ENCODE data around the gene MAP4. TPM values are rescaled to one million over a fixed set of nuclear protein-coding genes. Genes with fewer than 3 reads are reported as not detected.

The MAP4 gene
- polyA plus RNA-seq, 1 donor from 2014 or later, result 186 TPM

DNA sequence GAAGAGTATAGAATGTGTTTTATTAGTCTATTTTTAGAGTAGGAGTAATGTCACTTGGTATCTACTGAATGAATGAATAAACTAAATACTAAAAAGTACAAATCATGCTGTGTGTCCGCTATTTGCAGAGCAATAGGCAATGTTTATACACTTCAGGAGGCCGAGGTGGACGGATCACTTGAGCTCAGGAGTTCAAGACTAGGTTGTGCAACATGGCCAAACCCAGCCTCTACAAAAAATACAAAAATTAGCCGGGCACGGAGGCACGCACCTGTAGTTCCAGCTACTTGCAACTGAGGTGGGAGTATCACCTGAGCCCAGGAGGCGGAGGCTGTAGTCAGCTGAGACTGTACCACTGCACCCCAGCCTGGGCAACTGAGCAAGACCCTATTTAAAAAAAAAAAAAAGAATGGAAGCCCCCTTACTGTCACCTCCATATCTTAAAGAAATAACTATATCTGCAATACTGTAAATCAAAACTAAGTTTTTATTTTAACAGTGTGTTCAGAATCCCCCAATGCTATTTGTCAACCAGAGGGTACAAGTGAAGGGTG is 114.9 kb downstream of the MAP4 start:
- Histone ChIP-seq H3K4me3 (ENCODE audit: low read length) (no peak overlapping the region), H4K20me1 (ENCODE audit: insufficient read depth) (no peaks in the 10 kb centered on the region), H3F3A (ENCODE audit: insufficient read depth, low read length, poor library complexity, severe bottlenecking) (no peaks in the 10 kb centered on the region), H3K9me3 (ENCODE audit: low read length) (no peaks in the 10 kb centered on the region), H3K9me2 (ENCODE audit: insufficient read depth, low read length) (no peaks in the 10 kb centered on the region), H3K79me2 (replicated peaks; ENCODE audit: insufficient read depth, low read length) (no peaks in the 10 kb centered on the region), H3K27me3 (ENCODE audit: insufficient read depth, low read depth, low read length) (no peaks in the 10 kb centered on the region), H3K36me3 (ENCODE audit: insufficient read depth, low read length) (no peaks in the 10 kb centered on the region), H2AFZ (ENCODE audit: low read depth, low read length) (no peak overlapping the region), H3K27ac (ENCODE audit: low read length) (no peak overlapping the region), H3K9ac (ENCODE audit: low read length) (no peak overlapping the region), H3K4me2 (ENCODE audit: low read length) (no peak overlapping the region)
- TF ChIP-seq SMC3 (conservative IDR thresholded peaks at IDR 0.05; ENCODE audit: poor library complexity), result no peak
- no peak for TF ChIP-seq TAF1 (IDR thresholded peaks at IDR 0.05; ENCODE audit: low read depth)
- no peak for TF ChIP-seq MXI1 (conservative IDR thresholded peaks at IDR 0.05; ENCODE audit: poor library complexity, severe bottlenecking)
- TF ChIP-seq RAD21 (conservative IDR thresholded peaks at IDR 0.05), result no peak

- Histone ChIP-seq H2AFZ (ENCODE audit: low read depth, low read length) (no peak overlapping the region), H4K20me1 (ENCODE audit: insufficient read depth) (no peaks in the 10 kb centered on the region)
These were observed 116.6 kb downstream of the MAP4 start for GRCh38 chr3:47899495-47900108.

GRCh38 chr3:47897954-47898353 is 118.3 kb downstream of the MAP4 start:
- no peaks in the 10 kb centered on the region for H3K36me3 ChIP-seq (ENCODE audit: insufficient read depth, low read length)
- no peak overlapping the region for H2AFZ ChIP-seq (ENCODE audit: low read depth, low read length)
- H3K27me3 ChIP-seq (ENCODE audit: insufficient read depth, low read depth, low read length), result no peaks in the 10 kb centered on the region
- peaks cover under 1% of the 10 kb centered on the region for H3F3A ChIP-seq (ENCODE audit: insufficient read depth, low read length, poor library complexity, severe bottlenecking)
- no peaks in the 10 kb centered on the region for H4K20me1 ChIP-seq (ENCODE audit: insufficient read depth)
- H3K79me2 ChIP-seq (replicated peaks; ENCODE audit: insufficient read depth, low read length), result no peaks in the 10 kb centered on the region
- H3K4me3 ChIP-seq (ENCODE audit: low read length), result no peak overlapping the region
- no peak for TF ChIP-seq SMC3 (conservative IDR thresholded peaks at IDR 0.05; ENCODE audit: poor library complexity)
- TF ChIP-seq, protein P1, sequence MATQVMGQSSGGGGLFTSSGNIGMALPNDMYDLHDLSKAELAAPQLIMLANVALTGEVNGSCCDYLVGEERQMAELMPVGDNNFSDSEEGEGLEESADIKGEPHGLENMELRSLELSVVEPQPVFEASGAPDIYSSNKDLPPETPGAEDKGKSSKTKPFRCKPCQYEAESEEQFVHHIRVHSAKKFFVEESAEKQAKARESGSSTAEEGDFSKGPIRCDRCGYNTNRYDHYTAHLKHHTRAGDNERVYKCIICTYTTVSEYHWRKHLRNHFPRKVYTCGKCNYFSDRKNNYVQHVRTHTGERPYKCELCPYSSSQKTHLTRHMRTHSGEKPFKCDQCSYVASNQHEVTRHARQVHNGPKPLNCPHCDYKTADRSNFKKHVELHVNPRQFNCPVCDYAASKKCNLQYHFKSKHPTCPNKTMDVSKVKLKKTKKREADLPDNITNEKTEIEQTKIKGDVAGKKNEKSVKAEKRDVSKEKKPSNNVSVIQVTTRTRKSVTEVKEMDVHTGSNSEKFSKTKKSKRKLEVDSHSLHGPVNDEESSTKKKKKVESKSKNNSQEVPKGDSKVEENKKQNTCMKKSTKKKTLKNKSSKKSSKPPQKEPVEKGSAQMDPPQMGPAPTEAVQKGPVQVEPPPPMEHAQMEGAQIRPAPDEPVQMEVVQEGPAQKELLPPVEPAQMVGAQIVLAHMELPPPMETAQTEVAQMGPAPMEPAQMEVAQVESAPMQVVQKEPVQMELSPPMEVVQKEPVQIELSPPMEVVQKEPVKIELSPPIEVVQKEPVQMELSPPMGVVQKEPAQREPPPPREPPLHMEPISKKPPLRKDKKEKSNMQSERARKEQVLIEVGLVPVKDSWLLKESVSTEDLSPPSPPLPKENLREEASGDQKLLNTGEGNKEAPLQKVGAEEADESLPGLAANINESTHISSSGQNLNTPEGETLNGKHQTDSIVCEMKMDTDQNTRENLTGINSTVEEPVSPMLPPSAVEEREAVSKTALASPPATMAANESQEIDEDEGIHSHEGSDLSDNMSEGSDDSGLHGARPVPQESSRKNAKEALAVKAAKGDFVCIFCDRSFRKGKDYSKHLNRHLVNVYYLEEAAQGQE (IDR thresholded peaks at IDR 0.05; ENCODE audit: borderline replicate concordance), result no peak
- no peak for TF ChIP-seq RAD21 (conservative IDR thresholded peaks at IDR 0.05)
- TF ChIP-seq MXI1 (conservative IDR thresholded peaks at IDR 0.05; ENCODE audit: poor library complexity, severe bottlenecking), result no peak
- TF ChIP-seq, protein P2, sequence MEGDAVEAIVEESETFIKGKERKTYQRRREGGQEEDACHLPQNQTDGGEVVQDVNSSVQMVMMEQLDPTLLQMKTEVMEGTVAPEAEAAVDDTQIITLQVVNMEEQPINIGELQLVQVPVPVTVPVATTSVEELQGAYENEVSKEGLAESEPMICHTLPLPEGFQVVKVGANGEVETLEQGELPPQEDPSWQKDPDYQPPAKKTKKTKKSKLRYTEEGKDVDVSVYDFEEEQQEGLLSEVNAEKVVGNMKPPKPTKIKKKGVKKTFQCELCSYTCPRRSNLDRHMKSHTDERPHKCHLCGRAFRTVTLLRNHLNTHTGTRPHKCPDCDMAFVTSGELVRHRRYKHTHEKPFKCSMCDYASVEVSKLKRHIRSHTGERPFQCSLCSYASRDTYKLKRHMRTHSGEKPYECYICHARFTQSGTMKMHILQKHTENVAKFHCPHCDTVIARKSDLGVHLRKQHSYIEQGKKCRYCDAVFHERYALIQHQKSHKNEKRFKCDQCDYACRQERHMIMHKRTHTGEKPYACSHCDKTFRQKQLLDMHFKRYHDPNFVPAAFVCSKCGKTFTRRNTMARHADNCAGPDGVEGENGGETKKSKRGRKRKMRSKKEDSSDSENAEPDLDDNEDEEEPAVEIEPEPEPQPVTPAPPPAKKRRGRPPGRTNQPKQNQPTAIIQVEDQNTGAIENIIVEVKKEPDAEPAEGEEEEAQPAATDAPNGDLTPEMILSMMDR (IDR thresholded peaks at IDR 0.05; ENCODE audit: poor library complexity, severe bottlenecking), result no peak
- no peak for TF ChIP-seq EZH2 (IDR thresholded peaks at IDR 0.05; ENCODE audit: borderline replicate concordance, insufficient read depth, low read length, poor library complexity, severe bottlenecking)
- no peak for TF ChIP-seq TAF1 (IDR thresholded peaks at IDR 0.05; ENCODE audit: low read depth)
- no peak for TF ChIP-seq POLR2AphosphoS5 (IDR thresholded peaks at IDR 0.05)
- no peak for TF ChIP-seq EP300 (conservative IDR thresholded peaks at IDR 0.05; ENCODE audit: poor library complexity, severe bottlenecking)
- no peak overlapping the region for H3K4me2 ChIP-seq (ENCODE audit: low read length)
- no peaks in the 10 kb centered on the region for H3K9me2 ChIP-seq (ENCODE audit: insufficient read depth, low read length)
- H3K9ac ChIP-seq (ENCODE audit: low read length), result no peak overlapping the region
- no peak overlapping the region for H3K27ac ChIP-seq (ENCODE audit: low read length)
- H3K9me3 ChIP-seq (ENCODE audit: low read length), result no peaks in the 10 kb centered on the region

More at GRCh38 chr3:47899495-47900108, 116.6 kb downstream of the MAP4 start:
- TF ChIP-seq EZH2 (IDR thresholded peaks at IDR 0.05; ENCODE audit: borderline replicate concordance, insufficient read depth, low read length, poor library complexity, severe bottlenecking), result no peak
- no peaks in the 10 kb centered on the region for H3F3A ChIP-seq (ENCODE audit: insufficient read depth, low read length, poor library complexity, severe bottlenecking)
- H3K27ac ChIP-seq (ENCODE audit: low read length), result no peak overlapping the region
- H3K4me2 ChIP-seq (ENCODE audit: low read length), result no peak overlapping the region
- no peaks in the 10 kb centered on the region for H3K36me3 ChIP-seq (ENCODE audit: insufficient read depth, low read length)
- H3K9me3 ChIP-seq (ENCODE audit: low read length), result no peaks in the 10 kb centered on the region
- H3K79me2 ChIP-seq (replicated peaks; ENCODE audit: insufficient read depth, low read length), result no peaks in the 10 kb centered on the region
- H3K27me3 ChIP-seq (ENCODE audit: insufficient read depth, low read depth, low read length), result no peaks in the 10 kb centered on the region
- no peaks in the 10 kb centered on the region for H3K9me2 ChIP-seq (ENCODE audit: insufficient read depth, low read length)
- no peak overlapping the region for H3K9ac ChIP-seq (ENCODE audit: low read length)
- no peak overlapping the region for H3K4me3 ChIP-seq (ENCODE audit: low read length)
